CD4-positive, alpha-beta T cell (primary cell): ENCODE data around the gene RGS14. TPM values are rescaled to one million over a fixed set of nuclear protein-coding genes. Genes with fewer than 3 reads are reported as not detected.
A peak's percentile ranks its signal among the peaks of the same experiment; 100 is the strongest.
"Not testable (repeated sequence)": the region's sequence is repeated elsewhere in the genome, so short reads cannot be mapped to it uniquely, and the experiment has no call there.

Experiments used
- ATAC-seq: fragments of 200-7000 bp; cut with Tn5 transposase; one replicate; pipeline ENCODE4 v1.10.0; 2022; ENCODE audit warnings: mild to moderate bottlenecking; ENCODE audit not compliant: poor library complexity
- CTCF ChIA-PET: fragments of 350-600 bp; sonication (Branson Sonifier 250); formaldehyde crosslinking; loops from one replicate; lab custom pipeline; 2021; ENCODE audit warnings: antibody characterized with exemption, inconsistent platforms; lab: Charles Lee
- POLR2A ChIA-PET: fragments of 350-600 bp; sonication (Branson Sonifier 250); formaldehyde crosslinking; loops from one replicate; lab custom pipeline; 2021; ENCODE audit warnings: antibody characterized with exemption, inconsistent platforms; lab: Charles Lee
- DNase-seq, 14 experiments: peaks; one replicate each; pipeline ENCODE4 v3.0.0-alpha.2; 2013 to 2020; ENCODE audit warnings: mixed read lengths in 2 of 14
- H3K27ac ChIP-seq, 2 donors: one replicate each; pipeline versions ENCODE4 v1.5.1 to v1.7.0; 2013; ENCODE audit warnings: low read length in 2 of 2, low read depth in 1 of 2, mild to moderate bottlenecking in 1 of 2
- H3K27me3 ChIP-seq, 2 experiments: 1 replicate in 1 of 2; 2 replicates in 1 of 2; pipeline versions ENCODE4 v1.6.1 to v1.7.0; 2013; ENCODE audit warnings: low read length in 2 of 2, control low read depth in 1 of 2, mild to moderate bottlenecking in 1 of 2, moderate library complexity in 1 of 2; ENCODE audit not compliant: insufficient read depth in 2 of 2, control insufficient read depth in 1 of 2
- H3K36me3 ChIP-seq: one replicate; pipeline ENCODE4 v1.6.1; 2013; ENCODE audit warnings: low read length, control low read depth; ENCODE audit not compliant: insufficient read depth
- H3K4me1 ChIP-seq: one replicate; pipeline ENCODE4 v1.6.1; 2013; ENCODE audit warnings: low read length, control low read depth; ENCODE audit not compliant: insufficient read depth
- H3K4me3 ChIP-seq: one replicate; pipeline ENCODE4 v1.5.1; 2013; ENCODE audit warnings: mild to moderate bottlenecking, low read length, moderate library complexity
- H3K9me3 ChIP-seq, 2 experiments: 1 replicate in 1 of 2; 2 replicates in 1 of 2; pipeline versions ENCODE4 v1.6.1 to v1.7.0; 2013; ENCODE audit warnings: low read length in 2 of 2, mild to moderate bottlenecking in 2 of 2, control low read depth in 1 of 2, moderate library complexity in 1 of 2; ENCODE audit not compliant: control insufficient read depth in 1 of 2, insufficient read depth in 1 of 2
- H3K27ac Mint-ChIP-seq: one replicate; pipeline ENCODE4 v1.8.0; 2020; ENCODE audit warnings: mixed read lengths
- H3K27me3 Mint-ChIP-seq: one replicate; pipeline ENCODE4 v1.8.0; 2021; ENCODE audit warnings: mixed read lengths
- H3K36me3 Mint-ChIP-seq: one replicate; pipeline ENCODE4 v1.8.0; 2021; ENCODE audit warnings: low read depth, mixed read lengths
- H3K4me1 Mint-ChIP-seq: one replicate; pipeline ENCODE4 v1.8.0; 2021; ENCODE audit warnings: low read depth, mixed read lengths
- H3K4me3 Mint-ChIP-seq: one replicate; pipeline ENCODE4 v1.8.0; 2020; ENCODE audit warnings: mild to moderate bottlenecking, mixed read lengths
- H3K9me3 Mint-ChIP-seq: one replicate; pipeline ENCODE4 v1.8.0; 2020; ENCODE audit warnings: mixed read lengths
- CTCF ChIP-seq: fragments of 200-600 bp; IDR thresholded peaks from one replicate; pipeline ENCODE4 v1.8.0; 2022; ENCODE audit warnings: antibody characterized with exemption, mild to moderate bottlenecking
- intact Hi-C, 2 experiments: fragments of 100-400 bp; cut with DNase I in 1 of 2; cut with micrococcal nuclease in 1 of 2; formaldehyde crosslinking; loops; one replicate each; pipeline versions ENCODE4 v1.15.1 to v1.9.0; 2023 to 2025; cut with DNase I, micrococcal nuclease
- total RNA-seq, 174 experiments: library from RNA in 2 of 174; stranded (reverse) in 2 of 174; gene quantifications; one replicate each; pipeline ENCODE4 v1.2.3 and lab custom pipeline; 2021 to 2026

The RGS14 gene
- total RNA-seq, 2 experiments from 2014 or later: 34.7 to 35.3 TPM

GRCh38 chr5:177412603-177413233, 55.0 kb downstream of the RGS14 start:
- no peaks in the 10 kb centered on the region for H3K9me3 ChIP-seq
- no peaks in the 10 kb centered on the region for H3K27me3 ChIP-seq
- ChIA-PET POLR2A (interaction anchor here (0.7 to 1.5 kb wide), 2 partner anchors 13 to 43 kb away, joined by 3 to 10 read pairs; partner anchors contain the start of gene GRK6), CTCF (interaction anchor here (1.6 to 4.8 kb wide), 3 partner anchors 9 to 44 kb away, joined by 3 to 27 read pairs (median 11); no protein-coding TSS in a partner anchor)
- H3K27ac ChIP-seq: no peak overlapping the region
- H3K4me1 ChIP-seq: peaks cover 51% of the 10 kb centered on the region
- no peak for TF ChIP-seq CTCF
- no peaks in the 10 kb centered on the region for H3K36me3 ChIP-seq
- Mint-ChIP-seq H3K27me3 (no peaks in the 10 kb centered on the region), H3K4me3 (peak overlapping the region; percentile 48), H3K9me3 (no peaks in the 10 kb centered on the region), H3K4me1 (peaks cover 45% of the 10 kb centered on the region), H3K36me3 (no peaks in the 10 kb centered on the region), H3K27ac (peak overlapping the region; percentile 64)
- H3K4me3 ChIP-seq: peak overlapping the region; percentile 28
- DNase-seq (peak in 3 of 14 experiments; percentile 73 to 85 (median 74)), ATAC-seq (peak; percentile 61)
- intact Hi-C loops: no loop called here

- H3K27me3 ChIP-seq: no peaks in the 10 kb centered on the region
- H3K27ac Mint-ChIP-seq: no peak overlapping the region
- ChIA-PET CTCF (interaction anchor here (0.6 to 4.8 kb wide), 3 partner anchors 10 to 164 kb away, joined by 3 to 27 read pairs (median 11); no protein-coding TSS in a partner anchor), POLR2A (interaction anchor here (1.0 to 2.4 kb wide), 7 partner anchors 10 to 31 kb away, joined by 3 to 17 read pairs (median 9); partner anchors contain the start of gene GRK6)
- intact Hi-C loops: no loop called here
- TF ChIP-seq CTCF: no peak
- peaks cover 51% of the 10 kb centered on the region for H3K4me1 ChIP-seq
- H3K36me3 Mint-ChIP-seq: no peaks in the 10 kb centered on the region
- H3K9me3 Mint-ChIP-seq: no peaks in the 10 kb centered on the region
- H3K4me1 Mint-ChIP-seq: peaks cover 40% of the 10 kb centered on the region
- DNase-seq (no peak), ATAC-seq (no peak)
- H3K4me3 Mint-ChIP-seq: no peak overlapping the region
- no peaks in the 10 kb centered on the region for H3K9me3 ChIP-seq
- no peak overlapping the region for H3K27ac ChIP-seq
- H3K36me3 ChIP-seq: no peaks in the 10 kb centered on the region
- H3K4me3 ChIP-seq: no peak overlapping the region
- no peaks in the 10 kb centered on the region for H3K27me3 Mint-ChIP-seq
Observed at GRCh38 chr5:177414481-177414880, 56.8 kb downstream of the RGS14 start.

GRCh38 chr5:177417081-177417480, 59.4 kb downstream of the RGS14 start:
- peaks cover 39% of the 10 kb centered on the region for H3K4me1 ChIP-seq
- ChIA-PET CTCF (interaction anchor here (1.2 kb wide), 1 partner anchor 38 kb away, joined by 3 read pairs; no protein-coding TSS in a partner anchor), POLR2A (interaction anchor here (1.2 kb wide), 1 partner anchor 13 kb away, joined by 3 read pairs; no protein-coding TSS in a partner anchor)
- H3K27ac ChIP-seq, H3K36me3 ChIP-seq, H3K9me3 ChIP-seq, H3K4me3 ChIP-seq, H3K27ac Mint-ChIP-seq, H3K36me3 Mint-ChIP-seq, ATAC-seq, H3K4me3 Mint-ChIP-seq, H3K9me3 Mint-ChIP-seq, DNase-seq, intact Hi-C loops, H3K27me3 ChIP-seq, H3K27me3 Mint-ChIP-seq: not testable (repeated sequence)
- H3K4me1 Mint-ChIP-seq: peaks cover 33% of the 10 kb centered on the region
